ENCODE results near the gene C10orf67. TPM values are rescaled to one million over a fixed set of nuclear protein-coding genes. Genes with fewer than 3 reads are reported as not detected.

C10orf67 gene
- total and polyA plus RNA-seq, 11 donors: 0.12 to 1.00 (median 0.43) TPM

GRCh38 chr10:23361665-23362064 is 17.1 kb upstream of the C10orf67 start:
- 87 to 93% (median 88%) methylated on average over 2 of the region's 2 CpGs for WGBS, 4 donors
- no peaks in the 10 kb centered on the region for H3K36me3 ChIP-seq
- intact Hi-C loops (cut with DNase I): no loop called here
- DNase-seq (no peak), ATAC-seq (no peak)
- no peaks in the 10 kb centered on the region for H3K9me3 ChIP-seq
- H3K4me1 ChIP-seq: peaks cover 0 to 7% (median 0%) of the 10 kb centered on the region in 12 donors
- no peak overlapping the region for H3K4me3 ChIP-seq
- H3K27ac ChIP-seq: no peak overlapping the region
- no peaks in the 10 kb centered on the region for H3K27me3 ChIP-seq
- no peak for TF ChIP-seq POLR2A (IDR thresholded peaks at IDR 0.05)
- no peak for TF ChIP-seq CTCF (IDR thresholded peaks at IDR 0.05)

GRCh38 chr10:23359692-23360380 is 15.2 kb upstream of the C10orf67 start:
- intact Hi-C loops (cut with DNase I): no loop called here
- Histone ChIP-seq H3K9me3 (no peaks in the 10 kb centered on the region), H3K4me1 (peaks cover 0 to 7% (median 0%) of the 10 kb centered on the region in 12 donors), H3K27ac (peak overlapping the region in 1 of 12 donors; percentile 43), H3K27me3 (no peaks in the 10 kb centered on the region), H3K4me3 (no peak overlapping the region), H3K36me3 (no peaks in the 10 kb centered on the region)
- TF ChIP-seq POLR2A (IDR thresholded peaks at IDR 0.05) (no peak), CTCF (IDR thresholded peaks at IDR 0.05) (no peak)
- ATAC-seq (peak; percentile 47 to 93 (median 84)), DNase-seq (peak in 2 of 5 donors; percentile 32 to 46)
- 56 to 79% (median 71%) methylated on average over 8 of the region's 8 CpGs for WGBS, 4 donors

- Histone ChIP-seq H3K4me3 (no peak overlapping the region), H3K27ac (no peak overlapping the region), H3K36me3 (no peaks in the 10 kb centered on the region), H3K9me3 (no peaks in the 10 kb centered on the region), H3K4me1 (peaks cover 0 to 7% (median 0%) of the 10 kb centered on the region in 12 donors), H3K27me3 (no peaks in the 10 kb centered on the region)
- DNase-seq (no peak), ATAC-seq (no peak)
- TF ChIP-seq CTCF (IDR thresholded peaks at IDR 0.05) (peak in 2 of 12 donors; percentile 18 to 28), POLR2A (IDR thresholded peaks at IDR 0.05) (no peak)
- 63 to 82% (median 71%) methylated on average over 2 of the region's 2 CpGs for WGBS, 4 donors
- intact Hi-C loops (cut with DNase I): no loop called here
Measured at GRCh38 chr10:23358357-23358756, 13.8 kb upstream of the C10orf67 start.

GRCh38 chr10:23354630-23355279 is 10.2 kb upstream of the C10orf67 start:
- Histone ChIP-seq H3K4me1 (peaks cover 0 to 3% (median 0%) of the 10 kb centered on the region in 12 donors), H3K9me3 (no peaks in the 10 kb centered on the region), H3K36me3 (no peaks in the 10 kb centered on the region), H3K27me3 (no peaks in the 10 kb centered on the region), H3K4me3 (no peak overlapping the region), H3K27ac (no peak overlapping the region)
- no peak for TF ChIP-seq POLR2A (IDR thresholded peaks at IDR 0.05)
- TF ChIP-seq CTCF (IDR thresholded peaks at IDR 0.05): no peak
- WGBS, 4 donors: 75 to 86% (median 81%) methylated on average over 5 of the region's 5 CpGs
- DNase-seq: no peak
- ATAC-seq: no peak
- intact Hi-C loops (cut with DNase I): no loop called here
